ENCODE measurements around the gene DNM3. TPM values are rescaled to one million over a fixed set of nuclear protein-coding genes. Genes with fewer than 3 reads are reported as not detected.

DNM3 gene
- total RNA-seq, 1 experiment from 2014 or later: 0.45 TPM

DNA sequence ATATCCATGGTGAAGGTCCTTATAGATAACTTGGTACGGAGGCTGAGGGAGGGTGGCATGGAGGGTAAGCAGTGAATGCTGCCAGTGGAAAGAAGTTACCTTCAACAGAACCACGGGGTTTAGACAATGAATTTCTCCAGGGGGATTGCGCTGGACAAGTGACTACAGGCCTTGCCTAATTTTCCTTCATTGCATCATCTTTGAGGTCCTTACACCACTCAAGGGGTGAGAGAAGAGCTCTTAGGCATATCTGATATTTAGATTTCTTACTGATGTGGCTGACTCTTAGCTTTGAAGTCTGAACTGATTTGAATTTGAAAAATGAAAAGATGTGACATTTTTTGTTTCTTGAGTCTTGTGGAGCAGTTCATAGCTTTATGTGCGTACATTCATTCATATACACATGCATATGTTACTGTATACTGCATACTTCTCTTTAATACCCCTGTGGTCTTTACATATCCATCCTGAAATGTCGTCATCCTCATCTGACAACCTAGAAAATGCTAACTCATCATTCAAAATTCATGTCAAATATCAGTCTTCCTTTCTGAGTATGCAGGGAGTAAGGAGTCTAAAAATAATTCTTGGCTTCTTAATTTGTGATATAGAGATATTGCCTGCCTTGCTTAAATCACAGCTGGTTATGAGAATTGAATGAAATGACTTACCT, 63.6 kb downstream of the DNM3 start:
- Histone ChIP-seq H3K4me3 (ENCODE audit: low read length) (no peak overlapping the region), H3K9ac (ENCODE audit: low read length) (no peak overlapping the region), H3K36me3 (ENCODE audit: insufficient read depth, low read length) (no peaks in the 10 kb centered on the region), H3K27me3 (ENCODE audit: low read length) (no peaks in the 10 kb centered on the region), H3K9me3 (ENCODE audit: low read length) (no peaks in the 10 kb centered on the region), H3K4me2 (ENCODE audit: low read depth, low read length, poor library complexity, severe bottlenecking) (no peak overlapping the region), H3K4me1 (ENCODE audit: low read length) (no peaks in the 10 kb centered on the region), H4K20me1 (ENCODE audit: insufficient read depth, low read depth, low read length) (no peaks in the 10 kb centered on the region), H3K79me2 (ENCODE audit: low read length) (no peaks in the 10 kb centered on the region), H3K27ac (ENCODE audit: low read length) (no peak overlapping the region), H3K9me2 (replicated peaks; ENCODE audit: insufficient read depth, low read length) (no peaks in the 10 kb centered on the region), H2AFZ (ENCODE audit: low read length) (no peak overlapping the region)
- DNase-seq: no peak

DNA sequence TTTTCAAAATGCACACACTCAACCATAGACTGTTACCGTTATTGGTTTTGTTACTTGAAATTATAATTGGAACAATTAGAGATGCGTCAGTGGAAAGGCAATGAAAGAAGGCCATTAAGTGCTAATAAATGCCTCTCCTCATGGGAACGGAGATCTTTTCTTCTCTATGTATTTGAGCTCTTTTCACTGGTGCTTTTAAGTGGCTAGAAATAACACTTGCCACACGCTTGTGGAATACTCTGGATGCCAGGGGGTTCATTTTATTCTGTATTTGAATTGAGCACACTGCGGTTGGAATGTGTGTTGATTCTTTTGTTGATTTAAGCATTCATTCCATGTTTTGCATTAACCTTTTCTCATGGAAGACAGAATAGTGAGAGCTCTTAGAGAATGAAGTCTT, 68.4 kb downstream of the DNM3 start:
- Histone ChIP-seq H4K20me1 (ENCODE audit: insufficient read depth, low read depth, low read length) (no peaks in the 10 kb centered on the region), H3K36me3 (ENCODE audit: insufficient read depth, low read length) (no peaks in the 10 kb centered on the region), H3K4me1 (ENCODE audit: low read length) (no peaks in the 10 kb centered on the region), H3K27ac (ENCODE audit: low read length) (no peak overlapping the region), H3K9me3 (ENCODE audit: low read length) (no peaks in the 10 kb centered on the region), H3K79me2 (ENCODE audit: low read length) (no peaks in the 10 kb centered on the region), H3K4me2 (ENCODE audit: low read depth, low read length, poor library complexity, severe bottlenecking) (no peak overlapping the region), H3K4me3 (ENCODE audit: low read length) (no peak overlapping the region), H3K9me2 (replicated peaks; ENCODE audit: insufficient read depth, low read length) (no peaks in the 10 kb centered on the region), H3K9ac (ENCODE audit: low read length) (no peak overlapping the region), H2AFZ (ENCODE audit: low read length) (no peak overlapping the region), H3K27me3 (ENCODE audit: low read length) (no peaks in the 10 kb centered on the region)
- no peak for DNase-seq

DNA sequence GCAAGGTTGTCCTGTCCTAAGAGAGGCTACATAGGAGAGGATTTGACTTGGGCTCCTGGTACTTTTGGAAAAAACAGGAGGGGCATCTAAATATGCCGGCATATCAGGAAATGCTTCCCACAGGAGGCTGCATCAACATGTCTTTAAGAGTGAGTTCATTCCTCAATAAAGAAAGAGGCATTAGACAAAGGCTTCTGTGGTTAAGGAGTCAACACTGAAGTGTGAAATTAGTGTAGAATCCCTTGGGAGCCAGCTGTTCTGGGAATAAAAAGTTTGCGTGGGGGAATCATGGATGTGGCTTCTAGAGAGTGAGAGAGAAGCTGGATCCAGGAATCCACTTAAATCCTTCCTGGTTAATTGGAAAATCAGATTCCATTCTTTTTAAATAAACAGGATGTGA, 69.5 kb downstream of the DNM3 start:
- no peak for DNase-seq
- Histone ChIP-seq H3K4me1 (ENCODE audit: low read length) (no peaks in the 10 kb centered on the region), H3K79me2 (ENCODE audit: low read length) (no peaks in the 10 kb centered on the region), H2AFZ (ENCODE audit: low read length) (no peak overlapping the region), H3K9me2 (replicated peaks; ENCODE audit: insufficient read depth, low read length) (no peaks in the 10 kb centered on the region), H4K20me1 (ENCODE audit: insufficient read depth, low read depth, low read length) (no peaks in the 10 kb centered on the region), H3K9me3 (ENCODE audit: low read length) (no peaks in the 10 kb centered on the region), H3K27me3 (ENCODE audit: low read length) (no peaks in the 10 kb centered on the region), H3K4me3 (ENCODE audit: low read length) (no peak overlapping the region), H3K27ac (ENCODE audit: low read length) (no peak overlapping the region), H3K36me3 (ENCODE audit: insufficient read depth, low read length) (no peaks in the 10 kb centered on the region), H3K4me2 (ENCODE audit: low read depth, low read length, poor library complexity, severe bottlenecking) (no peak overlapping the region), H3K9ac (ENCODE audit: low read length) (no peak overlapping the region)

DNA sequence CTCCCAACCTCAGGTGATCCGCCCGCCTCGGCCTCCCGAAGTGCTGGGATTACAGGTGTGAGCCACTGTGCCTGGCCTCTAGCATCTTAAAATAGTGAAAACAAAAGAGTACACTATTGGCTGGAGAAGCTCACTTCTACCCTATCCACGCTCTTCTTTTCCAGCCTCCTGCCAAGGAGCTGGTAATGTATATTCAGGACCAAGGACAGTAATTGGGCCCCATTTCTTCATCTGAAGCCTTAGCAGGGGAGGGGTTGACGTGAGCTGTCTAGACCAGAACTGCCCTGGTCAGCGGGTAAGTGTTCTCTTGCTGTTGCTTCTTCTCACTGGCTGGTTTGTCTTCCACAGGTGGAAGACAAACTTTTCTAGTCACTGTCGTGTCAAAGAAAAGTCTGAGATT, 70.2 kb downstream of the DNM3 start:
- no peak overlapping the region for H3K4me2 ChIP-seq (ENCODE audit: low read depth, low read length, poor library complexity, severe bottlenecking)
- no peak overlapping the region for H2AFZ ChIP-seq (ENCODE audit: low read length)
- no peak for DNase-seq
- H3K36me3 ChIP-seq (ENCODE audit: insufficient read depth, low read length): no peaks in the 10 kb centered on the region
- H3K9ac ChIP-seq (ENCODE audit: low read length): no peak overlapping the region
- H3K27ac ChIP-seq (ENCODE audit: low read length): no peak overlapping the region
- H4K20me1 ChIP-seq (ENCODE audit: insufficient read depth, low read depth, low read length): no peaks in the 10 kb centered on the region
- no peaks in the 10 kb centered on the region for H3K9me2 ChIP-seq (replicated peaks; ENCODE audit: insufficient read depth, low read length)
- no peaks in the 10 kb centered on the region for H3K79me2 ChIP-seq (ENCODE audit: low read length)
- no peaks in the 10 kb centered on the region for H3K4me1 ChIP-seq (ENCODE audit: low read length)
- no peaks in the 10 kb centered on the region for H3K9me3 ChIP-seq (ENCODE audit: low read length)
- no peaks in the 10 kb centered on the region for H3K27me3 ChIP-seq (ENCODE audit: low read length)
- no peak overlapping the region for H3K4me3 ChIP-seq (ENCODE audit: low read length)

DNA sequence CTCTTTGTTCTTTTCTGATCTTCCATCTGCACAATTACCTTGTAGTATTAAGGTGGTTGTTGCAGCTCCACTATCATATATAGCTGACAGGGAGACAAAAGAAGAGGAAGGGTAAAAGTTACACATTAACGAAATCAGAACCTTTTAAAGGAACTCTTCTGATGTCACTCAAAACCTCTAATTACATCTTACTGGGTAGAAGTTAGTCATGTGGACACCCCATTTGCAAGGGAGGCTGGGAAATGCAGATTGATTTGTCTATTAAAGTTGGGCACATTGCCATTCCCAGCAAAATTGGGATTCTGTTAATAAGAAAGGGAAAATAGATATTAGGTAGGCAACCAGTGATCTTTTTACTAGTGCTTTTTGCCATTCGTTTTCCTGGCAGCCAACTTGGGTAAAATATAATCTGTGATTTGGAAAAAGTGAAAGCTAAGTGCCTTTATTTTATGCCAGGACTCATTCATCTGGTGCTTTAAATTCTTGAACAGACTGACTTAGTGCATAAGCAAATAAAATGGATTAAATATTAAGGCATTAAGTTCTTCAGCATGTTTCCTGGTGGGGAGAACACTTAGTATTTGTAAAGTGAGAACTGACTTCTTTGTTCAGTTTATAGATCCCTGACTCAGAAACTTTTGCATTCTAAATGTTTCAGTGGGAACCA, 71.3 kb downstream of the DNM3 start:
- Histone ChIP-seq H3K27me3 (ENCODE audit: low read length) (no peaks in the 10 kb centered on the region), H3K4me2 (ENCODE audit: low read depth, low read length, poor library complexity, severe bottlenecking) (no peak overlapping the region), H3K9ac (ENCODE audit: low read length) (no peak overlapping the region), H3K4me1 (ENCODE audit: low read length) (no peaks in the 10 kb centered on the region), H3K36me3 (ENCODE audit: insufficient read depth, low read length) (no peaks in the 10 kb centered on the region), H2AFZ (ENCODE audit: low read length) (no peak overlapping the region), H3K27ac (ENCODE audit: low read length) (no peak overlapping the region), H3K9me3 (ENCODE audit: low read length) (no peaks in the 10 kb centered on the region), H3K4me3 (ENCODE audit: low read length) (no peak overlapping the region), H3K79me2 (ENCODE audit: low read length) (no peaks in the 10 kb centered on the region), H4K20me1 (ENCODE audit: insufficient read depth, low read depth, low read length) (no peaks in the 10 kb centered on the region), H3K9me2 (replicated peaks; ENCODE audit: insufficient read depth, low read length) (no peaks in the 10 kb centered on the region)
- no peak for DNase-seq

DNA sequence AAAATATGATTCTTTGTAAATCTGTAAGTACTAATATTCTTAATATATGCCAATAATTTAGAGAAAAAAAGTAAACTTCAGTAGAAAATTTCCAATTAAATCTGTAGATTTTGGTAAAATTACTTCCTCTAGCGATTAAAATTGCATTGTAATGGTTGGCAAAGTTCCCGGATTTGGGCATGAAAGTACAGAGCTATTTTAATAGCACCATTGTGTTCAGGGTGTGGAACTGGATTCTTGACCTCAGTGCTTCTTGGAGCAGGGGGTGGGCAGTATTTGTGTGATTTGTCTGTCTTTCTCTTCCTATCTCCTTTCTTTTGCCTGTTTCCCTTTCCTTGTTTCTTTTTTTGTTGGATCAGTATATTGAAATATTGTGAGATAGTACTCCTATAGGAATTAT, 72.1 kb downstream of the DNM3 start:
- Histone ChIP-seq H3K9me2 (replicated peaks; ENCODE audit: insufficient read depth, low read length) (no peaks in the 10 kb centered on the region), H3K36me3 (ENCODE audit: insufficient read depth, low read length) (no peaks in the 10 kb centered on the region), H3K9me3 (ENCODE audit: low read length) (no peaks in the 10 kb centered on the region), H3K27ac (ENCODE audit: low read length) (no peak overlapping the region), H4K20me1 (ENCODE audit: insufficient read depth, low read depth, low read length) (no peaks in the 10 kb centered on the region), H3K79me2 (ENCODE audit: low read length) (no peaks in the 10 kb centered on the region), H3K4me3 (ENCODE audit: low read length) (no peak overlapping the region), H3K4me2 (ENCODE audit: low read depth, low read length, poor library complexity, severe bottlenecking) (no peak overlapping the region), H3K9ac (ENCODE audit: low read length) (no peak overlapping the region), H3K4me1 (ENCODE audit: low read length) (no peaks in the 10 kb centered on the region), H3K27me3 (ENCODE audit: low read length) (no peaks in the 10 kb centered on the region), H2AFZ (ENCODE audit: low read length) (no peak overlapping the region)
- no peak for DNase-seq

DNA sequence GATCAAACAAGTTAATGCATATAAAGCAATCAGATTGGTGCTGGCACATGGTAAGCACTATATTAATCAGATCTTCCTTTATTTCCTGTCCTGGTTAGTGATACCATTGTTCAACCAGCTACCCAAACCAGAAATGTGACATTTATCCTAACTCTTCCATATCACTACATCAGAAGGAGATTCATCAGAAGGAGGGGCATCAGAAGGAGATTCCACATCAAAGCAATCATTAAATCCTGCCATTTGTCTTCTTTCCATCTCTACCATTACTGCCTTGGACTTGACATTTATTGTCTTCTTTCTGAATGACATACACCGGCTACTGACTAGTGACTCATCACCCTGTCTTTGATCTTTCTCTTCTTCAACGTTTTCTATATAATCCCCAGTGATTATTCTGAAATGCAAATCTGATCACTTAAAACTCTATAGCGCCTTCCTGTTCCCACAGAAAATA, 75.0 kb downstream of the DNM3 start:
- no peak for DNase-seq
- Histone ChIP-seq H3K27me3 (ENCODE audit: low read length) (no peaks in the 10 kb centered on the region), H3K9me3 (ENCODE audit: low read length) (no peaks in the 10 kb centered on the region), H3K9me2 (replicated peaks; ENCODE audit: insufficient read depth, low read length) (no peaks in the 10 kb centered on the region), H3K4me3 (ENCODE audit: low read length) (no peak overlapping the region), H4K20me1 (ENCODE audit: insufficient read depth, low read depth, low read length) (no peaks in the 10 kb centered on the region), H3K36me3 (ENCODE audit: insufficient read depth, low read length) (no peaks in the 10 kb centered on the region), H3K79me2 (ENCODE audit: low read length) (no peaks in the 10 kb centered on the region), H3K27ac (ENCODE audit: low read length) (no peak overlapping the region), H2AFZ (ENCODE audit: low read length) (no peak overlapping the region), H3K9ac (ENCODE audit: low read length) (no peak overlapping the region), H3K4me2 (ENCODE audit: low read depth, low read length, poor library complexity, severe bottlenecking) (no peak overlapping the region), H3K4me1 (ENCODE audit: low read length) (no peaks in the 10 kb centered on the region)

DNA sequence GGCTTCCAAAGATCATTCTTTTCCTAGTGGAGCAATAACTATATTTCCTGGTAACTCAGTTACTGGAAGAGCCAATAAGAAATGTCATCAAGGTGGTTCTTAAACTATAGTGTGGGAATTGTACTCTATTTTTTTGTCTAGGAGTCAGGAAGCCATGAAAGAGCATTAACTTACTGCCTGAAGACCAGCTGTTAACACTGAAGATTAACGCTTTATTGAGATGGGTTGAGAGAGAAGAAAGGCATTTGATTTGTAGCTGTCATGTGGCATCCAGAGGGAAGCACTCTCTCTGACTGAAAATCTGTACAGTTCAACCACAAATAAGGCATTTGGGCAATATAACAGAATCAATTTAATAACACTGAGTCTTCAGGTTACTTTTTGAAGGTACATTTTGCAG, 76.0 kb downstream of the DNM3 start:
- Histone ChIP-seq H3K9me3 (ENCODE audit: low read length) (no peaks in the 10 kb centered on the region), H3K27me3 (ENCODE audit: low read length) (no peaks in the 10 kb centered on the region), H3K27ac (ENCODE audit: low read length) (no peak overlapping the region), H4K20me1 (ENCODE audit: insufficient read depth, low read depth, low read length) (no peaks in the 10 kb centered on the region), H3K4me1 (ENCODE audit: low read length) (no peaks in the 10 kb centered on the region), H2AFZ (ENCODE audit: low read length) (no peak overlapping the region), H3K9me2 (replicated peaks; ENCODE audit: insufficient read depth, low read length) (no peaks in the 10 kb centered on the region), H3K4me2 (ENCODE audit: low read depth, low read length, poor library complexity, severe bottlenecking) (no peak overlapping the region), H3K79me2 (ENCODE audit: low read length) (no peaks in the 10 kb centered on the region), H3K4me3 (ENCODE audit: low read length) (no peak overlapping the region), H3K9ac (ENCODE audit: low read length) (no peak overlapping the region), H3K36me3 (ENCODE audit: insufficient read depth, low read length) (no peaks in the 10 kb centered on the region)
- no peak for DNase-seq
